Fibroblast of skin of left biceps (primary cell): ENCODE data around the gene PREX1.
A peak's percentile ranks its signal among the peaks of the same experiment; 100 is the strongest.

Experiments used
- DNase-seq, 2 experiments: peaks; one replicate each; pipeline ENCODE4 v3.0.0-alpha.2; 2013; ENCODE audit warnings: low read depth in 2 of 2

PREX1 gene

DNA sequence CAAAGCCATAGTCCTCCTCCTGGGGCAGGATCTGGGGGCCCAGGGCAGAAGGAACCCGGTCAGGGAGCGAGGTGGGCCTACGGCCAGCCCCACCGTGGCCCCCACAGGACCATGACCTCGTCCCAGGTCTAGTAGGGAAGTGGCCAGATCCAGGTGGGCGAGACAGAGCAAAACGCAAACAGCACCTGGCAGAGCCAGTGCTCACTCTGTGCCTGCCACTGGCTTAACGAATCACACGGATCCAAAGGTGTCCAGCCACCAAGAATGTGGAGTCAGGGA is 169.7 kb downstream of the PREX1 start:
- no peak for DNase-seq

DNA sequence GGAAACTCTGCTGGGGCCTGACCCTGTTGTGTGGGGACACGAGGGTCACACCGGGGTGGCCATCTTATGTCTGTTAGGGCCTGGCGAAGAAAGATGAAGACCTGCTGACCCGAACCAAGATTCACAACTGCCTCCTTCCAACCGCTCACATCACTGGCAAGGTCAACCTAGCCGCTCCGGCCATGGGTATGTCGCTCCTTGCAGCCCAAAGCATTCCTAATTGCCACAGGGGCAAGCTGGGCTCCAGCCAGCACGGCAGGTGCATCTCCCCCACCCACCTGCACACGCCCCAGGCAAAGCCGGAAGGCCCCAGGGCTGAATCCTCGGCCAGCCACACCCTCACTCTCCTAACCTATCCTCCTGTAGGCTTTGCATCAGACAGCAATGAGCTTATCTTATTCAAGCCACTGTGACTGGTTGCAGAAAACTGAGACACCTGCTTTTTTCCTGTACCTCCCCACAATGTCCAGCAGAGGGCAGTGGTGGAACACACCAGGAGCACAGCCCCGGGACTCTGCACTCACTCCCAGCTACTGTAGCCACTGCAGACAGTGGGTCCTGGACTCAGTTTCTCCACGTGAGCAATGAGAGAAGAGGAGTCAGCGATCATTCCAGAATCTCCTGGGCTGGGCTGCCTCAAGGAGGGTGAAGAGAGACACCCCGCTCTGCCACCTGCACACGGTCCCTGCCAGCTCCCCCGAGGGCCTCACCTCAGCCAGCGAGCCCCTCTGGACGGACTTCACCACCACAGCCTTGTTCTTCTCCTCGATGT is 170.2 kb downstream of the PREX1 start:
- DNase-seq, result peak; percentile 38 to 40

DNA sequence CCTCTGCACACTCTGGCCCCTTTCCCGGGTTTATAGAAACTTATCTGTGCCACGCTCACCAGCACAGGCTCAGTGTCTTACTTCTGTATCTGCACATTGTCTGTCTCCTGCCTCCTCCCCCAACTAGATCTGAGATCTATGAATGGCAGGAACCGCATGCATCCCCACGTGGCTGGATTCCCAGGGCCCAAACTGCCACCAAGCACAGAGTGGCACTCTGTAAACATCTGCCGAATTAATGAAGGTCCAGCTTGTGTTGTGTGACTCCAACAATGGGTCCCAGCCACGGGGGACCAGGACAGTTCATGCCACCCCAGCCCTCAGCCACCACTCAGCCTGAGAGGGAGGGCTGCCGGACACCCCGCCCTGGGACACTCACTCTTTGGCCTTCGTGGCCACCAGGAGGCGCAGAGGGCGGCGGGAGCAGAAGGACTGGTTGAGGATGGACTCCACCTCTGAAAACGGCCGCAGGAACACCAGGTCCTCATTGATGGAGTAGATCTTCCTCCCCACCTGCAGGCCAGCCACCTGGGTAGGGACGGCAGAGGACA is 171.1 kb downstream of the PREX1 start:
- no peak for DNase-seq

DNA sequence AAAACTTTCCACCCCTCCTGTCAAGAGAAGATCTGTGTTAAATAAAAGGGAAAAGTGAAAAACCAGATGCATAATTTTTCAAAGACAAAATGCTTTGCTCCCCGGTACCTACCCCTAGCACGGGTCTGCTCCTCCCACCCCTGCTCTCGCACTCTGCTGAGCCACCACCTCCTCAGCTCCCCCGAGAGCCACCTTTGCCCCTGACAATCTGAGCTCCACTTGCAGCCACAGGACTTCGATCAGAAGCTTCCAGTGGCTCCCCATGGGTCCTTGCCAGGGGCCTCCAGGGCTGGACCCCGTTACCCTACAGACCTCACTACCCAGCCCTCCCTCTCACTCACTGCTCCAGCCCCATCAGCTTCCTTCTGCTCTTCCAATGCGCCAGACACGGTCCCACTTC is 171.7 kb downstream of the PREX1 start:
- no peak for DNase-seq

DNA sequence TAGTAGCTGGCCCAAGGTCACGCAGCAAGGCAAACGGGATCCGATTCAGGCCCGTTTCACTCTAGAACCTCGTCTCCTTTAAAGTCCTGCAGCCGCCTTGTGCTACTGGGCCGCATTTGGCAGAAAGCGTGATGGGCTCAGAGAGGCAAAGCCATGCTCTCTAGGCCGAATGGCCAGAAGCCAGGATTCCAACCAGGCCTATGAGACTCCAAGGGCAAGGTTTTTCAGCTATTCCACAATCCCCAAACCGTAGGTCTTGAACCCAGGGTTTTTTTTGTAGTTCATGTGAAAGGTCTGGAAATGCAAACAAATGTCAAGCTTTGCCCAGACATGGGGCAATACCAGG is 174.1 kb downstream of the PREX1 start:
- DNase-seq, result no peak

DNA sequence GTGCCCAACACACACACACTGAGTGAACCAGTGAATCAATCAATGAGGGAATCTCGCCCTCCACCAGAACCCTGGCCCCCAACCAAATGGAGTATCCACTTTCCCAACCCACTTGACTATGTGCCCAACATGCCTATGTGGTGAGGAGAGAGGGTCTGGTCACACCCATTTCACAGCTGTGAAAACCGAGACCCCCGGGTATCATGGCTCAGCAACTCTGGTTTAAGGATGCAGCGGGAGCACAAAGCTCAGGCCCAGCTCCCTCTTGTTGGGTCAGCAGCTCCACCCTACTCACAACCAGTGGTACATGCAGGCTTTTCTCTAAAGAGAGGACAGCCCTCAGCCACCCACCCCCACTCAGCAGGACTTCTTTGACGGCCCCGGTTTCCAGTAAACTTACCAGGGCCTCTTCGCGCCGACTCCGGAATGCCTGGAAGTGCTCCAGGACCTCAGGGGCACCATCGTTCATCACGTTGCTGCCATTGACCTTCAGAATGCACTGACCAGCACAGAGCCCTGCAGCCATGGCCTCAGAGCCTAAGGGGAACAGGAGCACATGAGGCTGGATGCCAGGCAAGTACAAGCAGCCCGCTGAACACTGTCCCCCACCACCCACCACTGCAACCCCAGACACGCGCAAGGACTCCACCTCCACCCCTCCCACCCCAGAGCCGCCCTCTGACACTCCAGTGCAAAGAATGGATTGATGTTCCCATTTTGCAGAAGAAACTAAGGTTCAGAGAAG is 174.7 kb downstream of the PREX1 start:
- no peak for DNase-seq

DNA sequence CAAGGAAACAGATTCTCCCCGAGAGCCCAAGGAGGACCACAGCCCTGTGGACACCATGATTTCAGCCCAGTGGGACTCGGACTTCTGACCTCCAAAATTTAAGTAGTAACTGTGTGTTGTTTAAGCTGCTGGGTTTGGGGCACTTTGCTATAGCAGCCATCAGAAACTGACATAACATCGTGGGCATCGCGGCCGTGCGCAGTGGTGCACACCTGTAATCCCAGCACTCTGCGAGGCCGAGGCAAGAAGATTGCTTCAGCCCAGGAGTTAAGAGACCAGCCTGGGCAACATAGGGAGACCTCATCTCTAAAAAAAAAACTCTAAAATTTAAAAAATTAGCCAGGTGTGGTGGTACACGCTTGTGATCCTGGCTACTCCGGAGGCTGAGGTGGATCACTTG is 175.8 kb downstream of the PREX1 start:
- no peak for DNase-seq

DNA sequence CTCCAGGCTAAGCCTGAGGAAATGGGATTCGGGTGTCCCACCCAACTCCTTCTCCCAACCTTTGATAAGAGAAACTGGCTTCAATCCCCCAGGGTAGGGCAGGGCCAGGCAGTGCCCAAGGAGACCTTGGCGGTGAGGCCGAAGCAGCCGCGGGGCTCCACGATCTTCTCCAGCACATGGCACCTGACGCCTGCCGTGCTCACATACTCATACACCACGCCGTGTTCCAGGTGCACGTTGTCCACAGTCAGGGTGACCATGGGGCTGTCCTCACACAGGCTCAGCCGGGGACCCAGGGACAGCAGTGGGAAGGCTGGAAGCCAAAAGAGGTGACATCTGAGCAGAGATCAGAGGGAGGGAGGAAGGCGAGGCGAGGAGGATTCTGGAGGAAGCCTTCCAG is 176.5 kb downstream of the PREX1 start:
- DNase-seq, result no peak

DNA sequence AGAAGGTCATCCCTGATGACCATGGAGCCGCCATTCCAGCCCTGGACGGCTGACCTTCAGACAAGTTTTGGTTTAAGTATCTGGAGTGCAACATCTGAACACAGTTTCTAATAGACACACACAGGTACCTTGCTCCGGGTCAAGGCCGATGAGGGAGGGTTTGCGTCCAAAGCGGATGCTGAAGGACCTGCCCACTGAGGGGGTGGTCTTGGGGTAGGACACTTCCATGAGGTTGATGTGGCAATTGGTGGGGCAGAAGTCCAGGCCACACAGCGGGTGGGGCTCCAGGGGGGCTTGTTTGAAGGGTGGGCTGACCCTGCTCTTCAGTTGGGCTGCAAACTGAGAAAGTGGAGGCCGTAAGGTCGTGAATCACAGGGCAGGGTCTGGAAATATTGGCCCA is 177.9 kb downstream of the PREX1 start:
- DNase-seq, result no peak

DNA sequence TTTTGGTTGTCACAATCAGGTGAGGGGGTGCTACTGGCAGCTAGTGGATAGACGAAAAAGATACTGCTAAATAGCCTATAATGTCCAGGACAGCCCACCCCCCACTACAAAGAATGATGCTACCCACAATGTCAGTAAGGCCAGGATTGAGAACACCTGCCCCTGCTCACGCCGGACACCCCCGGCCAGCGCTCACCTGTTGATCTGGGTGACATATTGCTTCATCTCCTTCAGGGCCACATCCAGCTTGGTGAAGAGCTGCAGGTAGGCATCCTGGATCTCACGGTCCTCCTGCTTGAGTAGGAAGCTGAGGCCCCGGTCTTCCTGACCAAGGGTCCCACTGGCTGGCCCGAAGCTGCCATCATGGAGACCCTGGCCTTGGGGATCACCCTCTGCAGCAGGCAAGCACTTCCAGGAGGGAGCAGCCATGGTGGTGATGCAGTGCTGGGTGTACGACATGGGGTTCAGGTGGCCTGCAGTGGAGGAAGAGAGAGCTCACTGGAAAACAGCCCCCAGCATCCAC is 178.6 kb downstream of the PREX1 start:
- DNase-seq, result no peak

DNA sequence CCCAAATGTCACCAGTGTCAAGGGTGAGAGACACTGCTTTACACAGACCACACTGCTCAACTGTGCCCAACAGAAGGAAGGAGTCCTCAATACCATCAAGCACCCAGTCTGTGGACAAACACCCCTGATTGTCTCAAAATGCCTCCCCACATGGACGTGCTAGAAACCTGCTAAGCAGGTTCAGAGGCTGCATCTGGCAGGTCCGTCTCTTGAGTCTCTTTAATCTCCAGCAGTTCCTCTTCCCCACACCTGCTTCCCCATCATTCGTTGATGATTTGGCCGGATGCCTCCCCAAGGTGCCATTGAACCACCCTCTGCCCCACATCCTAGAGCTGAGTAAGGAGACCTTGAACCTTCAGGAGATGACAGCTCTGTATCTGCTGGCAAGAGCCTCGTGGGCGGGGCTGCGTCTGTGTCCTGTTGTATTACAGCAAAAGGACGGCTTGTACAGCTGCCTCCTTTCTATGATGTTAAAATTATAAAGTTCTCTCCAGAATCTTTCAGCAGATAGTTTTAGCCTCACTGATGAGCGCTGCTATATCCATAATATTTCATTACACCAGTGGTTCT is 179.2 kb downstream of the PREX1 start:
- no peak for DNase-seq

DNA sequence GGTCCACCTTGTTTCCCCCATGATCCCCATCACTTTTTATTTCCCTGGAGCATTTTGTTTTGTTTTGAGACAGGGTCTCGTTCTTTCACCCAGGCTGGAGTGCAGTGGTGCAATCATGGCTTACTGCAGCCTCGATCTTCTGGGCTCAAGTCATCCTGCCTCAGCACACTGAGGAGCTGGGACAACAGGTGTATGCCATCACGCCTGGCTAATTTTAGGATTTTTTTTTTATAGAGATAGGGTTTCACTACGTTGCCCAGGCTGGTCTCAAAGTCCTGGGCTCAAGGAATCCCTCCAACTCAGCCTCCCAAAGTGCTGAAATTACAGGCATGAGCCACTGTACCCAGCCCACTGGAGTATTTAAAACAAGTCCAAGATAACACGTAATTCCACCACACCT is 179.9 kb downstream of the PREX1 start:
- DNase-seq, result no peak

DNA sequence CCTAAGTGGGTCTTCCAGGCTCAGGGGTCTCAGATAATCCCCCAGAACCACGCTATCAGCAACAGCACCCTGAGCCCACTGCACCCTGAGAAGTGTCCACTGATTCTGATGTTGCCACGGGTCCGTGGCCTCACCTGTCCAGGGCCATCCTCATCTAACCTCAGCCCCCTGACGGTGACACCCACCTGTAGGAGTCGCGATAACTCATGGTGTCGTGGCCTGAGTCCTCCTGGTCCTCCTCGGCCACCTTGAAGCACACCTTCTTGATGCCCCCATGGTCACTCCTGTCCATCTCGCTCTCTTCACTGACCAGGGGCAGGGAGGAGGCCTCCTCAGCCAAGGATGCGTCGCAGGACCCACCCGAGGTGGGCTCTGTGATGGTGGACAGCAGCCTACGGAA is 182.1 kb downstream of the PREX1 start:
- no peak for DNase-seq

DNA sequence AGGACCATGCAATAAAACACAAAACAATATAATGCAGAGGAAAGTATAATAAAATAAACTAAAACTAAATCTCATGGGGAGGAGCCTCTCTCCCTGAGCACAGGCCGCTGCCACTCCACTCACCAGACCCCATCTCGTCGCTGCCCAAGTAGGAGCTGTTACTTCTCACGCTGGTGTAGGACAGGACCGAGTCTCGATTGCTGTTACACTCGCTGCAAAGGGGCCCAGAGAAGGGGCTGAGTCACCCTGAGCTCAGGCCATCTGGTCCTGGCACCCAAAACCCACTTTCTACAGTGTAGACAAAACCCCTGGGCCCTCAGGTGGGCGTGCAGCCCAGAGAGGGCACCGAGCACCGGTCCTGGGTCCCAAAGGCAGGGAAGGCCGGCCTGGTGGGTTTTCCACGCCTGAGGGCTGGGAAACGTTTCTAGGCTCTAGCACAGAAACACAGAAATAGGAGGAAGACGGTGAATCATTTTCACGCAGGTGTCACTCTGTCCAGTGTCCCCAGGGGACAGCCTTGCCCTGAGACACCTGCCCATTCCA is 183.4 kb downstream of the PREX1 start:
- DNase-seq, result no peak

DNA sequence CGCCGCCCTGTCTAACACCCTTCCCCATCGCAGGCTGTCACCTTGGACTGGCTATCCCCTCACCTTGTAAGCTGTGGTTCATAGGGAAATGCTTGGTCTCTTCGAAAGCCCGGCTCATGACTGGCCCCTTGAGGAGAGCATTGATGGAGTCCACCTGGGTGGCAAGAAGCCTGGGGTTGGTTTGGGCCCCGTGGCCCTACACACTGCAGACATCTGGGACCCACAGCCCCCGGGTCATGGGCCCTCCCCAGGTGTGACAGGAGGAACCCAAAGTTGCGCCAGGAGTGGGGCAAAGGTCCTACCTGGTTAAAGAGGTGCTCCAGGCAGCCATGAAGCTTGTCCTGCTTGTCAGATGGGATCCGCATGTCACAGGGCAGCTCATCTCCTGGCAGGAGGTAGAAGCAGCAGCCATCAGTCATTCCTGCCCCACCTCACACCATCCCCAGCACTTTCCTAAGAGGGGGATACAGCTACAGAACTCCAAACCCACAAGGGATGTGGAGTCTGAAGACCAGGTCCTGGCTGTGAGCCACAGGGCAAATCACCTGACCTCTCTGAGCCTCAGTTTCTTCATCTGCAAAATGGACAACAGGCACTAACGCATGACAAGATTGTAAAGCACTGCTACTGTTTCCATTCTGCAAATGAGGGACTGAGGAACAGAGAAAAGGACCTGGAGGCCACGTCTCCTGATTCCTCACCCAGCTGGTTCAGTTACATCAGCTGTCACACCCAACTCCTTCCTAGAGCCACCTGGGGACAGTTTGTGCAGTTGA is 185.5 kb downstream of the PREX1 start:
- DNase-seq, result no peak

DNA sequence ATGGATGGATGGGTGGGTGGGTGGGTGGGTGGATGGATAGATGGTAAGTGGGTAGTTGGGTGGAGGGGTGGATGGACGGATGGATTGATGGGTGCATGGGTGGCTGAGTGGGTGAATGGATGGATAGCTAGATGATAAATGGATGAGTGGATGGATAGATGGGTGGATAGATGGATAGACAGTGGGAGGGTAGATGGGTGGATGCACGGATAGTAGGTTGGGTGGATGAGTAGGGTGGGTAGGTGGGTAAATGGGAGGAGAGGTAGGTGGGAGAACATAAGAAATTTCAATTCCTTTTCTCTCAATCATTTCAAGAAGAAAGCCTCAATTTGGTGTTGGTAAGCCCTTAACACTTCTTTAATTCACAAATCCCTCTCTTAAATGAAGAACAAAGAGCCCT is 186.9 kb downstream of the PREX1 start:
- DNase-seq, result no peak

DNA sequence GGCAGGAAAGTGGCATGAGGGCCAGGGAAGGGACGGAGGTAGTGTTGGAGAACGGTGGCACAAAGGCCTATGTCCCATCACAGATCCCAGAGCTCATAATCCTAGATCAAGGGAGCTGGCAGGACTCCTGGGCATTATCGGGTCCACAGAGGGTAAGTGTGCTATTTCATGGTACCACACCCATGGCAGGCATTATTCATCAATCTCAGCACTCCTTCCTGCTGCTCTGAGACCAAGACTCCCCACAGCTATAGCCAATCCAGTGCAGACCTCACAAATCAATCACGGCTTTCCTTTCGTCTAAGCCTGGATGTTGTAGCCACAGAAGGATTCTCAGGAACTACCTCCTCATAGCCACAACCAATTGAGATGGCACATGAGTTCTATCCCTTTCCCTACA is 187.9 kb downstream of the PREX1 start:
- no peak for DNase-seq

DNA sequence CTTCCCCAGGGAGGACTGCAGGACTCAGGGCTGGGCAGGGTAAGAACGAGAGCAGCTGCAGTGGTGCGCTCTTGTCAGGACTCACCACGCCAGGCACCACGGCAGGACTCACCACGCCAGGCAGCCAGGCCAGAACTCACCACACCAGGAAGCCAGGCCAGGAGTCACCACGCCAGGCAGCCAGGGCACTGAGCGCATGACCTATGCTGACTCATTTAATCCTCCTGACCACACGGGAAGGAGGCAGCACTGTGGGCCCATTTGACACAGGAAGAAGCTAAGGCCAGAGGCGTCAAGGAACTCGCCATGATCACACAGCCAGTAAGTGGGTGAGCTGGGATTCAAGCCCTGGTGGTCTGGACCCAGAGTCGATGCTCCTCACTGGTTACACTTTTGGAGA is 189.3 kb downstream of the PREX1 start:
- no peak for DNase-seq

DNA sequence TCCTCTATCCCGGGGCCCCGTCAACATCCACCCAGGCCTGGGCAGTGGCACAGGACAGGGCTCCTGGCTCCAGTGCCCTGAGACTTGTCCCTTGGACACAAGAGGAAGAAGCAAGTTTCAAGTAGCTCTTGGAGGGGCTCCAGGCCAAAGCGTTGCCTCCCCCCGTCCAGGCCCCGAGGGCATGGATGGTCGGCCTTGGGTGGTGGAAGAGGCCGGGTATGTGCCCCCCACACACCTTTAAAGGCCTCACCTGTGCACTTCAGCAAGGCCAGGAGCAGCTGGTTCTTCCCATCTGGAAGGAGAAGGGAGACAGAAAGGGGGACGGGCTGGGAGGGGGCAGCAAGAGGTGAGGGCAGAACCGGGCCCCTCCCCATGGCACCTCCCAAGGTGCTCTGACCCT is 190.3 kb downstream of the PREX1 start:
- no peak for DNase-seq

DNA sequence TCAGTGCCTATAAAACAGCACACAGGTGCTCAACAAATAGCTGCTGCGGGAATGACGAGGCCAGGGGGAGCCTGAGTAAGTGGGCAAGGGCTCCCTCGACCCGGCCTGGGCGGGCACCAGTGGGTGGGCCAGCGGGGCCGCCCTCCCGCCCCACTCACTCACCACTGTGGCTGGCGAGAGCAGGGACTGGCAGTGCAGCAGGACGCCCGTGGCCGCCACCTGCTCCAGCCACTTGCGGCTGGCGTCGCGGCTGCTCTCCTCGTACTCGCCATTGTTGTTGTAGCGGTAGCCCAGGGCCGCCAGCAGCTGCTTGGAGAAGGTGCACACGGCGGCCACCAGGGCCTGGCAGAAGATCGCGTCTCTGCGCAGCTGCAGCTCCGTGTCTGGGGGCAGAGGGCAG is 191.5 kb downstream of the PREX1 start:
- DNase-seq, result no peak

DNA sequence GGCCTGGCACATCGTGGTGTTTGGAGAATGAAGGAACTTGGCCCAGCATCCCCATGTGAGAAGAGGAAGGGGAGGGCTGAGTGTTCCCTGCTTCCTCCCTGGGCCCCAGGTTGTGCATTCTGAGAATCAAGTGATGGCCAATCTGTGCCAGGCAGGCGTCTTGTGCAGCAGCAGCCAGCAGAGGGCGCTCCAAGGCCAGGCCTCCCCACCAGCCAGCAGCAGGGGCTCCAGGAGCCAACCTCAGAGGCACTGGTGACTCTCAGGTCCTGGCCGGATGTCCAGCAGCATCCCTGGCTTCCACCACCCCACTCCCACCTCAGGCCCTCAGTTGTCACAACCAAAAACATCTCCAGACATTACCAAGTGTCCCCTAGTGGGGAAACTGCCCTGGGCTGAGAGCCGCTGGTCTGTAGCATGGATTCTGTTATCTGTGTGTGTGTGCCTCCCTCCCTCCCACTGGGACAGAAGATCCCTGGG is 192.0 kb downstream of the PREX1 start:
- DNase-seq, result no peak

DNA sequence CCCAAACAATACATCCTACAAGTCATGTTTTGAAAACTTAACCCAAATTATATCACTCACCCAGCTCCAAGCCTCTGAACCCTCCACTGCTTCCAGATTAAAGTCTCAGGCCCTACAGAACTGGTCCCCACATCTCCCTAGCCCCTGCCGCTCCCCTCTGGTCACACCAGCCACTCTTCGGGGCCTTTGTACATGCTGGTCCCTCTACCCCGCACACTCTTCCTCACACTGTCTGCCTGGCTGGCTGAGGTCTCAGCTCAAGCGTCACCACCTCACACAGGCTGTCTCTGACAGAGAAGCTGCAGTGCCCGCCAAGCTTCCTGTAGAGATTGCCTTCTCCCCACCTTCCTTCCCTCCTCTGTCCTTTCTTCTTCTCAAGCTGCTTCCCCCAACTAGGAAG is 192.4 kb downstream of the PREX1 start:
- no peak for DNase-seq
